HT-29 (cell line): Measurements from ENCODE around the gene TBC1D7. TPM values are rescaled to one million over a fixed set of nuclear protein-coding genes. Genes with fewer than 3 reads are reported as not detected.

Source experiments
- DNase-seq: peaks from one replicate; pipeline ENCODE4 v3.0.0-alpha.2; 2015; ENCODE audit warnings: low spot score
- total RNA-seq: library from RNA; depleted of rRNA; stranded (reverse); fragments of >200 nt; shearing (Covaris generic); gene quantifications from 2 replicates; pipeline ENCODE4 v1.2.3, GENCODE V29; 2014

Gene TBC1D7
- total RNA-seq, 1 experiment from 2014 or later = 12.9 TPM

- no peak for DNase-seq
Measured at GRCh38 chr6:13319891-13320564, 8.3 kb downstream of the TBC1D7 start.

DNA sequence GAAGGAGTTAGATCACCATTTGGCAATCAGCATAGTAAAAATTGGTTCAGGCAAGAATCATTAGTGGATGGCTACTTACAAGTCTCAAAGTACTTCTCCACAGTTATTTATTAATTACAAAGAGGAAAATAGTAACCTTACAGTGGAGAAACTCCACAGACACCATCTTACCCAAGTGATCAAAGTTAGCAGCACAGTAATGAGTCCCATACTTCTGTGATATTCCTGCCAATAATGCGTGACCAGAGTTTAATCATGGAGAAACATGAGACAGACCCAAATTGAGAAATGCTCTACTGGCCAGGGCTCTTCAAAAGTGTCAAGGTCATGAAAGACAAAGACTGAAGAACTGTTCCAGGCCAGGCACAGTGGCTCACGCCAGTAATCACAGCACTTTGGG is 9.5 kb downstream of the TBC1D7 start:
- DNase-seq = no peak

DNA sequence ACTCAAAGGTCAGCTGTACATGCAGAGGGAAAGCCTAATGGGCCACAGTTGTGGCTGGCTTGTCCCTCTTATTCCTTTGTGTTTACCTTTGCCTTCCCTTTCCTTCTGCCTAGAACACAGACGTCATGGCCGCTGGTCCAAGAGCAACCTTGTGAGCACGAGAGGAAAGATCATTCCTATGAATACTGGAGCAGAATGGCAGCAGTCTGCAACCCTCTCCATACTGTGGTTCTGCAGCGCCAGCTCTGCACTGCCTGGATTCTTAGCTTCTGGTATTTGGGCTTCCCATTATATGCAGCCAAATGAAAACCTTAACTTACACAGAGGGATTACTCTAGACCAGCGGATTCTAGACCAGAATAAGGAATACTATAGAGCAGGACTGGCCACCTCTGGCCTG is 12.4 kb downstream of the TBC1D7 start:
- DNase-seq = no peak

- no peak for DNase-seq
Measured at GRCh38 chr6:13314806-13315205, 13.5 kb downstream of the TBC1D7 start.

GRCh38 chr6:13311155-13311554 is 17.2 kb downstream of the TBC1D7 start:
- no peak for DNase-seq

DNA sequence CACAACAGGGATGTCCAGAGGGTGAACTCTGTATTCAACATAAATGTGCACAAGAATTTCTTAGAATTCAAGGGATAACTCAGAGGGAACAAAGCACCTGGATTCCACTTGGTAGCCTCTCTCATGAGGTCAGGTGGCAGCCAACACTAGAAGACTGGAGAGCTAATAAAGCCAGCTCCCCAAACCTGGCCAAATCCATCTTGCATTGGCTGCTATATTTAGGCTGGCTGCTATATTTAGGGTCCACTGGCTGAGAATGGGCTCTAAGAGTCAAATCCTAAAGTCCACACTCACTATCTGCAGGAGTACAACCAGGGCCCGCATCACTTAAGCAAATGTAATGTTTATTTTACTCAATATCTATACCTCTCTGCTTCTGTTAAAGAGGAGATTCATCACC is 20.0 kb downstream of the TBC1D7 start:
- DNase-seq = no peak

DNA sequence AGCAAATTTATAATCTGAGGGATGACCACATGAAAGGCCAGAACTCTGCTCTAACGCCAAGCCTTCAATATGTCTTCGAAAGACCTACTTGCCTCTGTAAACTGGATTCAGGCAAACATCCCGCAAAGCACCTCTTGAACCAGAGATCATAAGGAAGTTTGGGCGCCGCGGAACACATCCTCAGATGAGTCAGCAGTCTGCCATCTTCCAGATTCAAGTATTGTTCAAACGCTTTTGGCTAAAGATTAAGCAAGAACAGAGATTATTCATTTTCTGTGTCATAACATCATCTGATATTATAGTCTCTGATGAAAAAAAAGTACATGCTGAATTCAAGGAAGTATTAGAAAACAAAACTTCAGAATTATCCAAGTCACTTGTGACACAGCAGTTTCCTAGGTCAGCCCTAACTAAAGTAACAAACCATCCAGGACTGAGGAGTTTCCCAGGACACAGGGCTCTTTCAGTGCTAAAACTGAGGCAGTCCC is 20.8 kb downstream of the TBC1D7 start:
- no peak for DNase-seq

- no peak for DNase-seq
Measured at GRCh38 chr6:13305791-13306190, 22.5 kb downstream of the TBC1D7 start.

DNA sequence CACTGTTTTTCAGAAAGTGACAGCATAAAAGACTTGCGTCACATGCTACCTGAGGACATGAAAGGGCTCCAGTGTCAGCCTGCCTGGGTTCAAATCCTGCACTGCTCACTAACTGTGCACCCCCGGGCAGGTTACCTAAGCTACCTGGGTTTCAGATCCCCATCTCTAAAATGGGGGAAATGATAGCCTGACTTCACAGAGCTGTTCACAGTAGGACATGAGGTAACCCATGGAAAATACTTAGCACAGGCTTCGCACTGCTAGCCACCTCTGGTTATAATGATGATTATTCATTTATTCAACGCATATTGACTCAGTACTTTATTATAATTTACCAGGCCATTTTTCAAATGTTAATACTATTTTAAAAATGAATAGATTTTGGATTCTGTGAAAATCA is 23.0 kb downstream of the TBC1D7 start:
- DNase-seq = no peak

GRCh38 chr6:13304580-13305260 is 23.6 kb downstream of the TBC1D7 start:
- DNase-seq = no peak

DNA sequence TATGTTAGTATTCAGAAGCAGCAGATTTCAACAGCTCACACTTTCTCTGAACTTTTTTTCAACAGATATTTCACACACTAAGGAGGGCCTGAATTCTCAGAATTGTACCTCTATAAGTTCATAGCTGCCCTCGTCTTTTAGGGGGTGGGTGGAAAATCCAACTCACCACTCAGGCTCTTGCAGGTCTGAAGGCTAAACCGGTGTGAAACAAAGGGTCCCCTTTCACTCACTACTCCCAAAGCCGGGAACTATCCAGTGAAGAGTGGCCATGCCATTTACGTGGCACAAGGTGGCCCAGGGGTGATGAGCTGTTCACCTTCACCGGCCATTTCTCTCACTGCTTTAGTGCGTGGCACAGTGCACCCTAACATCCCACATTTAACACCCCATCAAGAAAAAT is 24.2 kb downstream of the TBC1D7 start:
- DNase-seq = no peak

GRCh38 chr6:13303668-13304017 is 24.7 kb downstream of the TBC1D7 start:
- DNase-seq = no peak

GRCh38 chr6:13302751-13303667 is 25.3 kb downstream of the TBC1D7 start:
- DNase-seq = no peak

DNA sequence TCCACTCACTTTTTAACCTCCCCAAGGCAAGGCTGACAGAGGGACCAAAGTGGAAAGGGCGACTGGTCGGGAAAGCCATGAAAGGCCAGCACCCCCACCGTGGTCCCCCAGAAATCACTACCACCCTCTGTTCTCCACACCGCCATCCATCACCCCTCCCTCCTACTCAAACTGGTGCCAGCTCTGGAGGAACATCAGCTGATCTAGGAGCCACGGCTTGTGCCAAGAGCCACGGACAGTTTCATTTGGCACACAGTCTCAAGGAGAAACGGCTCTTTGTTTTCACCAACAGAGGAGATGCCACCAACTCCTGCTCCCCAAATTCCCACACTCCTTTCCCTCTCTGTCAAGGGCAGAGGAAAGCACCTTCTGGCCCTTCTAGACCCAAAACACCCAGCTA is 26.0 kb downstream of the TBC1D7 start:
- no peak for DNase-seq

DNA sequence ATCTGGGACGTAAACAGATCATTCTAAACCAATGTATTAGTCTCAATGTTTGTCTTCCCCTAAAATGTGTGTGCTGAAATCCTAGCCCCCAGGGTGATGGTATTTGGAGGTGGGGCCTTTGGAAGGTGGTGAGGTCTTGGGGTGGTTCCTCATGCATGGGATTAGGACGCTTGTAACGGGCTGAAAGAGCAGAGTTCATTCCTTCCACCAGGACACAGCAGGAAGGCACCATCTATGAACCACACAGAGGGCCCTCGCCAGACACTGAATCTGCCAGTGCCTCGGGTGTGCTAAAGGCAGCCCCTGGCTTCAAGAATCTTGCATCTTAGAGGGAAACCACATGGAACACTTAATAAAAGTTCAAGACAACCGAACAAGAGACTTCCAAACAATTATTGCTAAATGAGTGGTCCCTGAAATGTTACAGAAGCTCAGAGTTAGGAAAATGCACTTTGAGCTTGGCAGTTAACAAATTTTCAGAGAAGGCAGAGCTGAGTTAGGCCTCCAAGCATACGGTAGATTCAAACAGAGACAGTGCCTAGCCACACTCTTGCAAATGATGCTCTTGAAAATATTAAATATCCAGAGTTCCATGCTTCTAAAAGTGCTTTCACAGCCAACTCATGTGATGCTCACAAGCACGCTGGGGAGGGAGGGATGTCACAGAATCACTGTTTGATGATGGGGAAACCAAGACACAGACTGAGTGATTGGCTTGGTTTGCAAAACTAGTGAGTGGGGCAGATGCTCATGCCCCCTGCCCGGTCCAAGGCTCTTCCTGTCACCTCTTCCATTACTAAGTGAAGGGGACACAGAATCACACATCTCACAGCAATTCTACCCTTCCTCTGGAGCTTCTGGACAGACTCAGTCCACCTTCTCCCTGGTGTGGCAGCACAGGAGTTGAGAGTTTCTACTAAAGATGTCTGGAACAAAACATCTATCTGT is 27.4 kb downstream of the TBC1D7 start:
- DNase-seq = no peak

DNA sequence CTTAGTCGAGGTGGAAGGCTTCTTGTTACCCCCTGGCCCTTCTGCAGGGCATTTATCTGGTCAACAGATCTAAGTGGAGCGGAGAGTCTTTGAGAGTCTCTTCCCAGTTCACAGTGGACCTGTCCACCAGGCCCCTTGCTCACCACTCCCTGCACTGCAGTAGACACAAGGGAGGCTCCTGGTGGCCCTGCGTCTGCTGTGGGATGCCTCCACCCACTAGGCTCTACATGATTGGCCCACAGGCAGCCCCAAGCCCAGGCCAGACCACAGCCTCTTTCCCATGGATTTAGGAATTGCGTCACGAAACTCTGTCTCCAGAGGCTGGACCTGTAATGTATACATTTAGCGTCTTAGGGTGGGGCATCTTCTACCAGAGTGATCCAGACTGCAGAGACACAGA is 28.4 kb downstream of the TBC1D7 start:
- no peak for DNase-seq

DNA sequence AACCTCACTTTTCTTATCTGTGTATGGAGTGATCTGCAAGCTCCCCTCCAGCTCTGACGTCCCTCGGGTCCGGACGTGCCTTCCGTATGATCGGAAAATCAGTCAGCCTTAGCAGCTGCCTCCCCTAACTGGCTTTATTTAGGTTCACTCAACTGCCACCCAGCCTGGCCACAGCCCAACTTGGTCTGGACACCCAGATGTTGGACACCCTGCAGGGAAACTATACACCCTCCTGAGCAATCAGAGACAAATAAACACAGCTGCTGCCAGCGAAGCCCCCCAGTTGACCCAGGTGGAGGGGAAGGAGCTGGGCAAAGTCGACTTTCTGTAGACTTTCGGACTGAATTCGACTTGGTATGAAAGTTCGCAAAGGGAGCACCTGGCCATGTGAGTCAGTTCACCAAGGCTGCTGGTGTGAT is 28.9 kb downstream of the TBC1D7 start:
- no peak for DNase-seq

- DNase-seq = no peak
Measured at GRCh38 chr6:13298446-13298845, 29.9 kb downstream of the TBC1D7 start.

- no peak for DNase-seq
Measured at GRCh38 chr6:13297391-13297790, 30.9 kb downstream of the TBC1D7 start.

DNA sequence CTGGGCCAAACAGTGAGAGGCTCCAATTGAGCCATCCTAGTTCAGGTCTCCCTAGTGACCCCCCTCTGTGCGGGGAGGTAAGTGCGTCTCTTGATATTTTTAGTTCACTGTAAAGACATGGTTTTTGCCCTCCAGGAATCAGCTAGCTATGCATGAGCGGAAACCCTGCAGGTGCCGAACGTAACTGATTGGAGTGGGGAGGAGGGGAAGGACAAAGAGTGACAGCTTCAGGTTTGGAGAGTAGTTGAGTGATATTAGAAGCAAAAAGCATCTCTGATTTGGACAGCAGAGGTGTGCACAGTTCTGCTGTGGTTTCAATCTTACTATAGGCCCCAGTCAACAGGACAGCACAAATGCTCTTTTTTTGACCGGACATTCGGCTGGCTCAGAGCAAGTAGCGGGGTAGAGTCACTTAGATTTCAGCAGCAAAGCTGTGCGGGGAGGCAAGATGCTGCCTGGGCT is 31.8 kb downstream of the TBC1D7 start:
- no peak for DNase-seq

- no peak for DNase-seq
Measured at GRCh38 chr6:13295576-13295975, 32.8 kb downstream of the TBC1D7 start.
